Neural cell (in vitro differentiated cells): ENCODE data around the gene ENDOD1.

ENCODE experiments used
- CTCF ChIP-seq: fragments of 450-650 bp; IDR thresholded peaks from 2 replicates; pipeline ENCODE4 v1.5.1; 2014; ENCODE audit warnings: antibody characterized with exemption, mild to moderate bottlenecking, moderate library complexity; ENCODE audit not compliant: poor library complexity, severe bottlenecking
- EP300 ChIP-seq: fragments of 450-650 bp; conservative IDR thresholded peaks from 2 replicates; pipeline ENCODE4 v1.6.1; 2014; ENCODE audit warnings: antibody characterized with exemption, mild to moderate bottlenecking, moderate library complexity; ENCODE audit not compliant: poor library complexity, severe bottlenecking
- POLR2AphosphoS5 ChIP-seq: IDR thresholded peaks from 2 replicates; pipeline ENCODE4 v1.6.1; 2012
- SMC3 ChIP-seq: fragments of 450-650 bp; conservative IDR thresholded peaks from 2 replicates; pipeline ENCODE4 v1.6.1; 2014; ENCODE audit warnings: antibody characterized with exemption, mild to moderate bottlenecking, moderate library complexity; ENCODE audit not compliant: poor library complexity
- TAF1 ChIP-seq: IDR thresholded peaks from 2 replicates; pipeline ENCODE4 v1.6.1; 2012; ENCODE audit warnings: low read depth

- TF ChIP-seq CTCF (no peak), TAF1 (no peak), POLR2AphosphoS5 (no peak), SMC3 (no peak), EP300 (no peak)
Observed at GRCh38 chr11:95081010-95081409, 8.6 kb upstream of the ENDOD1 start.
